ENCODE results near the gene ZSCAN5A.

DNA sequence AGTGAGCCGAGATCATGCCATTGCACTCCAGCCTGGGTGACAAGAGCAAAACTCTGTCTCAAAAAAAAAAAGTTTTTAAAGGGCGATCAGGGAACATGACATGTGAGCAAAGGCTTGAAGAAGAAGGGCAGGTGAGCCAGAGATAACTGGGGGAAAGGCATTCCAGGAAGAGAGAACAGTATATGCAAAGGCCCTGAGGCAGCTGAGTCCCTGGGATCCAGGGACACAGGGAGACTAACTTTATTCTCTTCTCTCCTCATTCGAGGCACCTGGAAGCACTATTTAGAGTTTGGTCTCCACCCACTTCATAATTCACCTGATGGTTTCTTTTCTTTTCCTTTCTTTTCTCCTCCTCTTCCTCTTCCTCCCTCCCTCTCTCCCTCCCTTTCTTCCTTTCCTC lies 17.6 kb downstream of the ZSCAN5A start:
- TF ChIP-seq TAF1 (IDR thresholded peaks at IDR 0.05; ENCODE audit: low read depth, low read length) (no peak), POLR2A (IDR thresholded peaks at IDR 0.05; ENCODE audit: low read depth, low read length) (no peak), POLR2AphosphoS5 (IDR thresholded peaks at IDR 0.05; ENCODE audit: low read depth, low read length) (no peak), SPI1 (IDR thresholded peaks at IDR 0.05; ENCODE audit: low read depth, low read length) (no peak), POU2F2 (IDR thresholded peaks at IDR 0.05; ENCODE audit: low read depth, low read length) (no peak)
